GM12878 (cell line): ENCODE results near the gene ATP2A2. TPM values are rescaled to one million over a fixed set of nuclear protein-coding genes. Genes with fewer than 3 reads are reported as not detected.

ENCODE experiments used
- BCL11A ChIP-seq: IDR thresholded peaks from 2 replicates; pipeline ENCODE4 v1.6.1; 2011; ENCODE audit warnings: low read depth, low read length
- CBX3 ChIP-seq: fragments of 200-600 bp; sonication (generic); IDR thresholded peaks from 2 replicates; pipeline ENCODE4 v1.6.1; 2016; ENCODE audit warnings: low read depth, borderline replicate concordance
- E2F4 ChIP-seq: IDR thresholded peaks from 2 replicates; pipeline ENCODE4 v1.6.1; 2012; ENCODE audit warnings: low read depth, low read length, improper control_type of control experiment
- ESRRA ChIP-seq: IDR thresholded peaks from 2 replicates; pipeline ENCODE4 v1.6.1; 2012; ENCODE audit warnings: mild to moderate bottlenecking, low read length, improper control_type of control experiment
- HSF1 ChIP-seq: fragments of 150-350 bp; IDR thresholded peaks from 2 replicates; pipeline ENCODE4 v1.6.1; 2014; ENCODE audit warnings: mild to moderate bottlenecking, low read depth, low read length
- TCF7 ChIP-seq: IDR thresholded peaks from 2 replicates; pipeline ENCODE4 v1.6.1; 2014; ENCODE audit warnings: antibody characterized with exemption, borderline replicate concordance
- USF1 ChIP-seq: IDR thresholded peaks from 2 replicates; pipeline ENCODE4 v1.6.1; 2011; ENCODE audit warnings: borderline replicate concordance, low read depth, mild to moderate bottlenecking, moderate library complexity, mixed read lengths, low read length; ENCODE audit not compliant: insufficient read depth; ENCODE audit errors: extremely low read length
- ZNF384 ChIP-seq: IDR thresholded peaks from 2 replicates; pipeline ENCODE4 v1.6.1; 2012; ENCODE audit warnings: low read depth, mild to moderate bottlenecking, low read length, improper control_type of control experiment, borderline replicate concordance
- polyA plus RNA-seq, 11 experiments: library from polyadenylated mRNA; depleted of rRNA in 4 of 11; unstranded in 6 of 11; stranded (reverse) in 5 of 11; fragments of >200 nt; fragmentation: Nextera tagmentation in 4 of 11; fragmentation: Illumina TruSeq in 1 of 11; extraction: Ambion mirVana in 4 of 11; extraction: Trizol in 1 of 11; gene quantifications; 1 replicate in 1 of 11; 2 replicates in 10 of 11; pipeline versions ENCODE4 v1.2.1 to v1.2.3, GENCODE V29; 2011 to 2016; ENCODE audit warnings: inconsistent platforms in 2 of 11, missing spikeins in 2 of 11, low read depth in 1 of 11
- total RNA-seq, 4 experiments: library from RNA; depleted of rRNA in 3 of 4; stranded (reverse); fragments of >200 nt in 3 of 4; fragmentation: Illumina TruSeq in 1 of 4; extraction: Trizol in 1 of 4; gene quantifications; 2 replicates each; pipeline versions ENCODE4 v1.2.1 to v1.2.3, GENCODE V29; 2013 to 2021

Gene ATP2A2
- total and polyA plus RNA-seq, 10 of the 15 experiments (the other 5 are each of a cell fraction or from before 2014, with no cell fraction given), result 3.7 to 133 (median 34.4) TPM

- TF ChIP-seq HSF1 (no peak), CBX3 (no peak), ZNF384 (no peak), USF1 (no peak), E2F4 (no peak), ESRRA (no peak), TCF7 (no peak), BCL11A (no peak)
These were observed 57.1 kb downstream of the ATP2A2 start (continued) for GRCh38 chr12:110337912-110338710.
